HCT116 (cell line): ENCODE data around the gene PTBP3. TPM values are rescaled to one million over a fixed set of nuclear protein-coding genes. Genes with fewer than 3 reads are reported as not detected.

Source experiments
- YY1 ChIP-seq: IDR thresholded peaks from 2 replicates; pipeline ENCODE4 v1.6.1; 2011; ENCODE audit warnings: low read length, low read depth, moderate library complexity, mild to moderate bottlenecking; ENCODE audit not compliant: insufficient replicate concordance; ENCODE audit errors: extremely low read depth
- total RNA-seq: library from RNA; stranded (reverse); gene quantifications from one replicate; pipeline ENCODE4 v1.2.1, GENCODE V29; 2021; ENCODE audit not compliant: unreplicated experiment

Gene PTBP3
- total RNA-seq, 1 experiment from 2014 or later, result 102 TPM

GRCh38 chr9:112168197-112168596 lies 165.2 kb downstream of the PTBP3 start (continued):
- no peak for TF ChIP-seq YY1

Other genes with a start within 250 kb of the PTBP3 start
- 7.9 TPM for gene SUSD1, start 158.3 kb downstream of the PTBP3 start, total RNA-seq
- 33.9 TPM for gene HSDL2, start 46.5 kb upstream of the PTBP3 start, total RNA-seq
- gene KIAA1958, start 153.2 kb upstream of the PTBP3 start, total RNA-seq, result 18.5 TPM